K562 (cell line): ENCODE measurements around the gene TMEM163. TPM values are rescaled to one million over a fixed set of nuclear protein-coding genes. Genes with fewer than 3 reads are reported as not detected.

Experiments used
- ATAC-seq: fragments of 200-7000 bp; cut with Tn5 transposase; 3 replicates; pipeline ENCODE4 v1.9.1; 2020; ENCODE audit warnings: moderate library complexity
- BruUV-seq: library from RNA; stranded (reverse); fragments of 400-500 nt; replicated peaks from 2 replicates; lab custom pipeline; 2021; lab: Mats Ljungman, UMichigan
- CTCF ChIA-PET: fragments of 300-600 bp; formaldehyde crosslinking; extraction: SDS; loops from one replicate; lab custom pipeline; 2021; ENCODE audit warnings: low intra/inter-chr PET ratio; lab: Yijun Ruan, JAX
- POLR2A ChIA-PET: fragments of 300-600, 350-650 bp; sonication (Branson Sonifier 250); formaldehyde crosslinking; extraction: SDS; loops from one replicate; lab custom pipeline; 2021; ENCODE audit warnings: antibody characterized with exemption, inconsistent platforms; lab: Yijun Ruan, JAX
- DNase-seq, 4 experiments: peaks; one replicate each; pipeline versions ENCODE4 v3.0.0 to v3.0.0-alpha.2; 2011 to 2018; ENCODE audit warnings: low spot score in 3 of 4, mixed read lengths in 3 of 4; ENCODE audit errors: extremely low read depth in 1 of 4
- FAIRE-seq: peaks from 2 replicates; lab custom pipeline; 2011; peaks lifted over from hg19 to GRCh38; lab: Jason Lieb, UNC
- H2AFZ ChIP-seq: 2 replicates; pipeline ENCODE4 v1.6.0; 2011; ENCODE audit warnings: low read depth, low read length, control low read depth, inconsistent platforms
- H3K27ac ChIP-seq: fragments of 200-600 bp; 3 replicates; pipeline ENCODE4 v1.8.0; 2011; ENCODE audit warnings: low read depth, mild to moderate bottlenecking, control low read depth, inconsistent platforms, low read length, moderate library complexity, mixed read lengths; ENCODE audit errors: extremely low read depth
- H3K27me3 ChIP-seq, 2 experiments: fragments of 300-600 bp in 1 of 2; 2 replicates in 1 of 2; 3 replicates in 1 of 2; pipeline versions ENCODE4 v1.6.0 to v1.8.0; 2011; ENCODE audit warnings: inconsistent platforms in 2 of 2, low read length in 2 of 2, mild to moderate bottlenecking in 1 of 2, mixed read lengths in 1 of 2, moderate library complexity in 1 of 2; ENCODE audit not compliant: control insufficient read depth in 2 of 2, insufficient read depth in 2 of 2
- H3K36me3 ChIP-seq: fragments of 300-600 bp; 3 replicates; pipeline ENCODE4 v1.8.0; 2011; ENCODE audit warnings: mild to moderate bottlenecking, low read length, inconsistent platforms; ENCODE audit not compliant: control insufficient read depth, insufficient read depth
- H3K4me1 ChIP-seq, 2 experiments: fragments of 200-600 bp in 1 of 2; replicated peaks in 1 of 2; 2 replicates in 1 of 2; 3 replicates in 1 of 2; pipeline versions ENCODE4 v1.5.1 to v1.8.0; 2011; ENCODE audit warnings: inconsistent platforms in 2 of 2, low read length in 2 of 2, mild to moderate bottlenecking in 1 of 2, mixed read lengths in 1 of 2, moderate library complexity in 1 of 2; ENCODE audit not compliant: control insufficient read depth in 2 of 2, insufficient read depth in 2 of 2
- H3K4me2 ChIP-seq: 2 replicates; pipeline ENCODE4 v1.6.1; 2011; ENCODE audit warnings: low read length, control low read depth, inconsistent platforms, mixed read lengths; ENCODE audit not compliant: insufficient read depth
- H3K4me3 ChIP-seq: fragments of 200-600 bp; sonication (generic), shearing (Covaris generic); 2 replicates; pipeline ENCODE4 v1.5.1; 2016; ENCODE audit warnings: control low read depth, inconsistent platforms
- H3K79me2 ChIP-seq: fragments of 200-600 bp; 3 replicates; pipeline ENCODE4 v1.8.0; 2011; ENCODE audit warnings: low read length, inconsistent platforms; ENCODE audit not compliant: control insufficient read depth, insufficient read depth
- H3K9ac ChIP-seq, 2 experiments: 2 replicates each; pipeline versions ENCODE4 v1.6.0 to v1.6.1; 2011; ENCODE audit warnings: low read depth in 2 of 2, low read length in 2 of 2, control low read depth in 1 of 2, inconsistent platforms in 1 of 2, mild to moderate bottlenecking in 1 of 2, mixed read lengths in 1 of 2; ENCODE audit not compliant: insufficient read depth in 1 of 2
- H3K9me1 ChIP-seq: one replicate; pipeline ENCODE4 v1.6.0; 2011; ENCODE audit warnings: inconsistent platforms, mild to moderate bottlenecking, low read length, moderate library complexity; ENCODE audit not compliant: control insufficient read depth, insufficient read depth
- H3K9me3 ChIP-seq: replicated peaks from 2 replicates; pipeline ENCODE4 v1.5.1; 2011; ENCODE audit warnings: low read depth, low read length, inconsistent platforms; ENCODE audit not compliant: control insufficient read depth, insufficient read depth
- H4K20me1 ChIP-seq: replicated peaks from 2 replicates; pipeline ENCODE4 v1.6.1; 2011; ENCODE audit warnings: low read length, inconsistent platforms, mixed read lengths; ENCODE audit not compliant: control insufficient read depth, insufficient read depth
- FIP1L1 ChIP-seq: fragments of 200-400 bp; formaldehyde crosslinking; IDR thresholded peaks from 2 replicates; pipeline ENCODE4 v1.6.1; 2018; ENCODE audit warnings: mild to moderate bottlenecking, low read depth, low read length; ENCODE audit not compliant: poor library complexity, severe bottlenecking
- ZFP36 ChIP-seq: fragments of 150-350 bp; IDR thresholded peaks from 2 replicates; pipeline ENCODE4 v1.6.1; 2018; ENCODE audit warnings: low read length, low read depth; ENCODE audit not compliant: partially characterized antibody
- WGBS: fragments of 100-300 bp; shearing (Covaris generic); methylation state at CpG from one replicate; pipeline ENCODE4 v1.1.6; 2016; ENCODE audit warnings: low coverage, mixed read lengths; ENCODE audit not compliant: insufficient coverage; ENCODE audit errors: missing lambda C conversion rate; 5-methylcytosine and 5-hydroxymethylcytosine counted together
- in situ Hi-C: fragments of 300-500 bp; cut with MboI; formaldehyde crosslinking; loops from 4 replicates; pipeline ENCODE4 v1.15.0; 2018; ENCODE audit warnings: inconsistent platforms, mixed read lengths
- intact Hi-C: fragments of 100-400 bp; cut with micrococcal nuclease; formaldehyde crosslinking; loops from 2 replicates; pipeline ENCODE4 v1.14.2; 2022
- polyA plus RNA-seq, 8 experiments: library from polyadenylated mRNA; depleted of rRNA in 4 of 8; stranded (reverse) in 5 of 8; unstranded in 3 of 8; fragments of >200 nt; fragmentation: Nextera tagmentation in 2 of 8; fragmentation: Illumina TruSeq in 1 of 8; extraction: Ambion mirVana in 2 of 8; extraction: Trizol in 1 of 8; gene quantifications; 2 replicates each; pipeline versions ENCODE4 v1.2.1 to v1.2.3, GENCODE V29; 2011 to 2014; ENCODE audit warnings: inconsistent platforms in 1 of 8, missing spikeins in 1 of 8
- total RNA-seq, 7 experiments: library from RNA; depleted of rRNA in 6 of 7; stranded (reverse); fragments of >200 nt in 6 of 7; fragmentation: Illumina TruSeq in 2 of 7; extraction: Trizol in 2 of 7; gene quantifications; 2 replicates each; pipeline versions ENCODE4 v1.2.1 to v1.2.3, GENCODE V29; 2011 to 2021; ENCODE audit warnings: low replicate concordance in 1 of 7
- TF ChIP-seq, protein P1 (sequence below): fragments of 250-450 bp; sonication (Bioruptor Pico); IDR thresholded peaks from 2 replicates; pipeline ENCODE4 v1.5.0; 2021

TMEM163 gene
- total and polyA plus RNA-seq, 9 of the 15 experiments (the other 6 are each of a cell fraction or from before 2014, with no cell fraction given), result 0.04 to 0.68 (median 0.16) TPM; not detected in 3

DNA sequence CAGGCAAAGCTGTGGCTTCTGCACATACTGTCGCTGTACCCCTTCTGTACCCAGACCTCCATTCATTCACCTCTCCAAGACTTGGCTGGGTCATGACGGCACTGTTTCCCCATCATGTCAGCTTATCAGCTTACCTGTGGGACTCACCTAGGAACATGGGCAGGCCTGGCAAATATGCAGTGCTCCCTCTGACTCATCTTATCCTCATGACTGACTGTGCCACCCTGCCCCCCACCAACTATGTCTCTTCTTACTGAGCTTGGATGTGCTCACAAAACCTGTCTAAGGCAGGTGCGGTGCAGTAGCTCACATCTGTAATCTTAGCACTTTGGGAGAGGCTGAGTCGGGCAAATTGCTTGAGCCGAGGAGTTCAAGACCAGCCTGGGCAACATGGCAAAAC, 312.5 kb downstream of the TMEM163 start:
- in situ Hi-C loops, result loop anchor here (25.0 kb wide), 2 partner anchors 294 to 519 kb away; no protein-coding TSS in a partner anchor
- no peaks in the 10 kb centered on the region for H3K36me3 ChIP-seq
- H3K9ac ChIP-seq, result no peak overlapping the region
- no peaks in the 10 kb centered on the region for H3K79me2 ChIP-seq
- H3K4me1 ChIP-seq, result peaks cover 0 to under 1% of the 10 kb centered on the region in 2 experiments; a peak in 2 of 5 replicates
- no peak for ATAC-seq
- intact Hi-C loops, result no loop called here
- no peaks in the 10 kb centered on the region for H3K9me1 ChIP-seq
- no peak for DNase-seq
- no peak overlapping the region for H3K27ac ChIP-seq
- BruUV-seq, result no TSS peak
- no peak for TF ChIP-seq ZFP36
- TF ChIP-seq, protein P1, sequence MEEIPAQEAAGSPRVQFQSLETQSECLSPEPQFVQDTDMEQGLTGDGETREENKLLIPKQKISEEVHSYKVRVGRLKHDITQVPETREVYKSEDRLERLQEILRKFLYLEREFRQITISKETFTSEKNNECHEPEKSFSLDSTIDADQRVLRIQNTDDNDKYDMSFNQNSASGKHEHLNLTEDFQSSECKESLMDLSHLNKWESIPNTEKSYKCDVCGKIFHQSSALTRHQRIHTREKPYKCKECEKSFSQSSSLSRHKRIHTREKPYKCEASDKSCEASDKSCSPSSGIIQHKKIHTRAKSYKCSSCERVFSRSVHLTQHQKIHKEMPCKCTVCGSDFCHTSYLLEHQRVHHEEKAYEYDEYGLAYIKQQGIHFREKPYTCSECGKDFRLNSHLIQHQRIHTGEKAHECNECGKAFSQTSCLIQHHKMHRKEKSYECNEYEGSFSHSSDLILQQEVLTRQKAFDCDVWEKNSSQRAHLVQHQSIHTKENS (CRISPR knock-in tag), result no peak
- no peak for TF ChIP-seq FIP1L1
- H3K27me3 ChIP-seq, result no peaks in the 10 kb centered on the region
- no peaks in the 10 kb centered on the region for H3K9me3 ChIP-seq
- no peak for FAIRE-seq
- no peaks in the 10 kb centered on the region for H4K20me1 ChIP-seq
- H2AFZ ChIP-seq, result no peak overlapping the region
- no peak overlapping the region for H3K4me2 ChIP-seq
- ChIA-PET POLR2A (no interaction called here), CTCF (no interaction called here)
- H3K4me3 ChIP-seq, result no peak overlapping the region
- 48% methylated on average over 5 of the region's 5 CpGs for WGBS

Other genes with a start within 250 kb of the TMEM163 start
- not detected in 2 replicates for gene ACMSD, start 119.6 kb upstream of the TMEM163 start, total RNA-seq (2014; rRNA removed)
- not detected in 2 replicates for gene ACMSD, start 119.6 kb upstream of the TMEM163 start, total RNA-seq (2014; rRNA removed; fragmentation: Illumina TruSeq; extraction: Trizol)
- gene ACMSD, start 119.6 kb upstream of the TMEM163 start, total RNA-seq (2015; rRNA removed; fragmentation: Illumina TruSeq; extraction: Trizol), result not detected in 2 replicates
- not detected in 2 replicates for gene ACMSD, start 119.6 kb upstream of the TMEM163 start, total RNA-seq (2021)
- not detected in 2 replicates for gene ACMSD, start 119.6 kb upstream of the TMEM163 start, polyA plus RNA-seq (2011; rRNA removed)
- gene ACMSD, start 119.6 kb upstream of the TMEM163 start, polyA plus RNA-seq (2014; fragmentation: Illumina TruSeq; extraction: Trizol), result not detected in 2 replicates
- not detected for gene ACMSD, start 119.6 kb upstream of the TMEM163 start, polyA plus RNA-seq (2014; fragmentation: Nextera tagmentation; extraction: Ambion mirVana)
- not detected in 2 replicates for gene ACMSD, start 119.6 kb upstream of the TMEM163 start, polyA plus RNA-seq (2014; rRNA removed)
- gene CCNT2, start 199.8 kb upstream of the TMEM163 start, total RNA-seq (2014; rRNA removed), result 14.5 and 19.8 TPM in 2 replicates
- 29.3 and 32.0 TPM in 2 replicates for gene CCNT2, start 199.8 kb upstream of the TMEM163 start, total RNA-seq (2014; rRNA removed; fragmentation: Illumina TruSeq; extraction: Trizol)
- gene CCNT2, start 199.8 kb upstream of the TMEM163 start, total RNA-seq (2015; rRNA removed; fragmentation: Illumina TruSeq; extraction: Trizol), result 26.5 and 30.0 TPM in 2 replicates
- 28.0 and 29.0 TPM in 2 replicates for gene CCNT2, start 199.8 kb upstream of the TMEM163 start, total RNA-seq (2021)
- gene CCNT2, start 199.8 kb upstream of the TMEM163 start, polyA plus RNA-seq (2011; rRNA removed), result 26.1 and 26.2 TPM in 2 replicates
- 19.0 and 22.7 TPM in 2 replicates for gene CCNT2, start 199.8 kb upstream of the TMEM163 start, polyA plus RNA-seq (2014; fragmentation: Illumina TruSeq; extraction: Trizol)
- 10 to 100 TPM; 12.6 to 16.9 TPM for gene CCNT2, start 199.8 kb upstream of the TMEM163 start, polyA plus RNA-seq (2014; fragmentation: Nextera tagmentation; extraction: Ambion mirVana)
- gene CCNT2, start 199.8 kb upstream of the TMEM163 start, polyA plus RNA-seq (2014; rRNA removed), result 15.4 and 16.3 TPM in 2 replicates